Measurements from ENCODE around the gene AKT2.

Gene AKT2

GRCh38 chr19:40298026-40298425 is 12.9 kb upstream of the AKT2 start:
- no peak for DNase-seq

- DNase-seq: no peak
These were observed 9.4 kb upstream of the AKT2 start for GRCh38 chr19:40294560-40294959.

DNA sequence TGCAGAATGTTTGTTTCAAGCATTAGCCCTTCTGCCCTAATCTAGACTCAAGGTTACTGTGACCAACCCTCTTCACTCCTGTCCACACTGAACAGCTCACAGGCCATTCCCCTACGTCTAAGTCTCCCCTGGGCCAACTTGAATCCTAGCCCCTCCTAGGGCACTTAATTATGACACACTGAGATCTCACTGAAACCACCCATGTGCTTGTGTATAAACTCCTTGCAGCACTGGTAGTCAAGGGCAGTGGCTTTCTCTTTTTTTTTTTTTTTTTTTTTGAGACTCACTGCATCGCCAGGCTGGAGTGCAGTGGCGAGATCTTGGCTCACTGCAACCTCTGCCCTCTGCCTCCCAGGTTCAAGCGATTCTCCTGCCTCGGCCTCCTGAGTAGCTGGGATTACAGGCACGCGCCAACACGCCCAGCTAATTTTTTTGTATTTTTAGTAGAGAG is 1.9 kb upstream of the AKT2 start:
- DNase-seq: no peak

- no peak for DNase-seq
These were observed 1.3 kb upstream of the AKT2 start for GRCh38 chr19:40286235-40286970.

GRCh38 chr19:40285353-40286234 is 449 bp upstream of the AKT2 start:
- peak; percentile 99 for DNase-seq

DNA sequence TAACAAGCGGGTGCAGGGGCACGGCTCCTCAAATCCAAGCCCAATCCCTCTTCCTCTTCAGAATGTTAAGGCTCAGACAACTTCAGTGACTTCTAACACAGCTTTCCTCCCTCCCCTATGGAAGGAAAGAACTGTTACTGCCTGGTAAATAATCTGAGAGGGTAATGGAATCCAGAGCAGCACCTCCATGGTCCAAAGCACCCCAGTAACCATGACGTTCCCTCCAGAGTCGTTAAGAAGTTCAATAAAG is 969 bp downstream of the AKT2 start:
- DNase-seq: no peak

- no peak for DNase-seq
These were observed 1.5 kb downstream of the AKT2 start for GRCh38 chr19:40283414-40284250.

DNA sequence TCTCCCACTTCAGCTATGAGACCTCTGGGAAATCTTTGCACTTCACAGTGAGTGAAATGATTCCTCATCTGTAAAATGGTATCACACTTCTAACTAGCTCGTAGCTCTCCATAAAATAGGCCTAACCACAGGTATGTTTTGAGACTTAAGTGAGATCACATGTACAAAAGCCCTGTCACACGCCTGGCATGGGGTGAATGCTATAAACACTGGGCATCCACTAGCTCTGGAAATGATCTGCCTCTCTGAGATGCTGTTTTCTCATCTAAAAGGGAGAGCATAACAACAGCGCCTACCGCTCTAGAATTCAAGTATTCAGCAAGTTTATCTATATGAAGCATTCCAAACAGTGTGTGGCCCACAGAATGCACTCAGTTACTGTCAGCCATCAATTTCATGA is 2.2 kb downstream of the AKT2 start:
- no peak for DNase-seq

DNA sequence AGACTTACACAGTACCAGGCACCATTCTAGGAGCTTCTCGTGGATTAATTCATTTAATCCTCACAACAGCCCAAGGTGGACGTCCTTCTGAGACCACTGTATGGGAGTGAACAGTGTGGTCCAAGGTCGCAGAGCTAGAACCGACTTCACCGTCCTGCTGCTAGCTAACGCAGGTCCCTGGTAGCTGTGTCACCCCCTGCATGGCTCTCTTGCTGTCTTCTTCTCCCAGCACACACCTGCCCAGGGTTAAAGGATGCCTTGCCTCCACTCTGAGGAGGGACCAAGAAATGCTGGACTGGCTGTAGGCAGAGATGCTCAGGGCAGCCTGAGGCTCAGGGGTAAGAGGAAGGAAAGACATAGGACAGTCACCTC is 3.0 kb downstream of the AKT2 start:
- DNase-seq: no peak

GRCh38 chr19:40281381-40282208 is 3.5 kb downstream of the AKT2 start:
- no peak for DNase-seq

DNA sequence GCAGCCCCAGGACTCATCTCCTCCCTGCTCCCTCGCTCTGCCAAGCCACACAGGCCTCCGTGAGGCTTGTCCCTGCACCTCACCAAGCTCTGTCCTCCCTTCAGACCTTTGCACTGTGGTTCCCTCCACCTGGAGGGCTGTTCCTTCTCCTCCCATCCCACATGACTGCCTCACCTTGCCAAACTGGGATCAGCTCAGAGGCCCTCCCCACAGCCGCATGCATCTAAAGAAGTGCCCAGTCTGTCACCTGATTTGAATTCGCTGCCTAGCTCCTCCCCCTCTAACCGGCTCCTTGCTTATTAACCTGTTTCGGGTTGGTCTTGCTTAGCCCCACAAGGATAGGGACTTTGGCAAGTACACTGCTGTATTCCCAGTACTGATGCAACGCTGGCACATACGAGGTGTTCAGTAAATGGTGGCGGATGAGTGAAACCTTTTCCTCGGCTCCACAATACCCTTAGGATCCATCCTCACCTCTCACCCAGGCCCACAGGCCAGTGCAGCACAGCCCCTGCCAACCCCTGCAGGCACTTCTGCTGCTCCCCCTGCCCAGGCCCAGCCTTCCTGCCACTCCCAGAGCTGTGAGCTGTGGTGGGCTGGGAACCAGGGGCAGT is 4.4 kb downstream of the AKT2 start:
- DNase-seq: no peak

DNA sequence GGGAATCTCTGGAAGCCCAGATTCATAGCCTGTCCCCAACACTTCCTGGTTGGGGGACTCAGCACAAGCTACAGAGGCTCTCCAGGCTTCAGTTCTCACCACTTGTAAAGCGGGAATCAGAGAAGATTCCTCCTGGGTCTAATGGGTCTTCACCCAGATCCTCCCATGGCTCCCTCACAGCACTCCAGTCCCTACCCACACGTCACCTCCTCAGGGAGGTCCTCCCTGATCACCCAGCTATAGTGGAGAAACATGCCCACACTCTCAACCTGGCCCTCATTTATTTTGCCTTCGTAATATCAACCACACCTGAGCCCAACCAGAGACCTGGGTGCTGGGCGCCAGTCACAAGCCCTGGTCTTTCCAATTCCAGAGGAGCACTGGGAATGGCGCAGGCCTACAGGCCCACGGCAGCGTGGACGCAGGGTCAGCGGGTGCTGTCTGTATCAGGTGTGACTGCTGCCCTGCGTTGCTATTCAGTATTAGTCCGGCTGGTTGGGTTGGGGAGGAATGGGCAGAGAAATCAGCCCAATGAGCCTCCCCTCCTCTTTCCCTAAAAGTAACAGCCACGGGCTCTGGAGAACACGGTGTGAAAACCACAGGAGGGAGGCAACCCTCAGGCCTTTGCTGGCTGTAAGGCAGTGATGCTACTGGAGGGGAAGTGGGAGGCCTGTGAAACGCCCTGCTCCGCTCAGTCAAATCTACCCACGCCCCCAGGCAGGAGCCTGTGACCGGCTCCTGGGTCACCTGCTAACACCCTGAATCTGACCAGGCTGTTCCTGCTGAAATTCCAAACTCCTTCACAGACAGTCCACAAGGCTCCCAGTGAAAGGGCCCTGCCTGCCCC is 5.2 kb downstream of the AKT2 start:
- no peak for DNase-seq

- DNase-seq: no peak
These were observed 6.0 kb downstream of the AKT2 start for GRCh38 chr19:40279120-40279551.

- no peak for DNase-seq
These were observed 6.6 kb downstream of the AKT2 start for GRCh38 chr19:40278361-40279035.

GRCh38 chr19:40277356-40278059 is 7.6 kb downstream of the AKT2 start:
- no peak for DNase-seq

DNA sequence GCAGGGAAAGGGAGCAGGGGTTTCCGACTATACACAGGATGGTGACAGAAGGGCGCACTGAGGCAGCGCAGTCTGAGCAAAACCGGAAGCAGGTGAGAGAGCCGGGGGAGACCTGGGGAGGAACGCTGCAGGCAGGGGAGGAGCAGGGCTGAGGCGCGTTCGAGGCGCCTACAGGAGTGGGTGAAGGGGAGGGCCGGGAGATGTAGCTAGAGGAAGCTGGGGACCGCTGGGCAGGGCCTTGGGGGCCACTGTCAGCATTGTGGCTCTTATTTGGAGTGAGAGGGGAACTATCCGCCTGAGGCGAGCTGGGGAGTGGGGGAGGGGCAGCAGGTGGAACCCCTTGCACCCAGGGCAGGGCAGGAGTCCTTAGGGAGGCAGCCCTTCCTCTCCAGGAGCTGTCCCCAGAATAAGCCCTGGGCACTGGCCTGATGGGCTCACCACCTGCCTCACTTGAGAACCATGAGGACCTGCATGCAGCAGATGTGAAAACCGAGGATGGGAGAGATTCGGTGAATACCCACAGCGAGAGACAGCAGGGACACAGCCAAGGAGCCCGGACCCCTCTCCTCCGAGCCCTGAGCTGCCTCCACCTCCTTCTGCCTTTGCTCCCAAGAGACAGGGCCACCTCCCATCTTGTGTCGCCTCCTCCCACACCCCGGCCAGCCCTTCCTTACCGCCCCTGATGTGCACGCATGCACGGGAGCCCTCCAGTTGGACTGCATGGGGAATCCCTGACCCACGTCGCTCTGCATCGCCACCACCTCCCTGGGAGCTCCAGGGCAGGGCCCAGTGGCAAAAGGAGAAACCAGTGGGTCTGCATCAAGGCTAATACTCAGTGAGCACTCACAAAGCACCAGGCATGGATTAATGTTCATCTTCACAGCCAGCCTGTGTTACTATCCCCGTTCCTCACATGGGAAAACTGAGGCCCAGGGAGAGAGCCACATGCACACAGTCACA is 10.3 kb downstream of the AKT2 start:
- DNase-seq: no peak

DNA sequence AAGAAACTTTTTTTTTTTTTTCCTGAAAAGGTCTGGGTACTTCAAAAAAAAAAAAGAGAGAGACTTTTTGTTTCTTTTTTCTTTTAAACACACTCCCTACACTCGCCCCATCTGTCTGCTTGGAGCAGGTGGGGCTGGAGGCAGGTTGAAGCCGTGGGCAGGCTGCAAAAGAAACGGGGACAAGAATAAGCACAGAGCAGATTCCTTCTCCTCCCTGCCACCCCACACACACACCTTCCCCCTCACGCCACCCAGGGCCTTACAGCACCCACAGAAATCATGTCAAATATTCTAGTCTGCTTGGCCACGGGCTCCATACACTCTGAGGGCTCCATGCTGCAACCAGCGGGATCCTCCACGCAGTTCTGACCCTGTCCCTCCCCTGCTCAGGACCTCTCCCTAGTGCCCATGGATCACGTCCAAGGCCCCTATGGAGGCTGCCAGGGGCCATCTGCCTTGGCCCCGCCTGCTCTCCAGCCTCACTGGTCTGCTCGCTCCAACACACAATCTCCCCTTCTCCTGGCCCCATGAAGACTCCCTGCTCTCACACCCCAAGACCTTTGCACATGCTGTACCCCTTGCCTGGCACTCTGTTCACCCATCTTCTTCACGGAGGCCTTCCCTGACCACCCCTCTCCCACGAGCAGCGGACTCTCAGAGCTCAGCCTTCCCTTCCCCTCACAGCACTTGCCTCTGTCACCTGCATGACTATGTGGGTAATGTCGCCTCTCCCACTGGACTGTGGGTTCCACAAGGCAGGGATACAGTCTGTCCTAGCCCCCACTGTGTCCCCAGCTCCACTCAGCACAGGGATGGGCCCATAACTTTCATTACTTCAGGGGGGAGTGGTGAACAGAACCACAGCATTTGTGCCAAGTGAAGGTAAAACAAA is 11.4 kb downstream of the AKT2 start:
- DNase-seq: no peak

- no peak for DNase-seq
These were observed 12.9 kb downstream of the AKT2 start for GRCh38 chr19:40272261-40272660.
